Measurements from ENCODE around the gene UBXN7.
"Not testable (repeated sequence)": the region's sequence is repeated elsewhere in the genome, so short reads cannot be mapped to it uniquely, and the experiment has no call there.

Gene UBXN7

GRCh38 chr3:196360586-196360985, 71.6 kb downstream of the UBXN7 start:
- no peaks in the 10 kb centered on the region for H3K27me3 Mint-ChIP-seq
- H3K9me3 Mint-ChIP-seq, result no peaks in the 10 kb centered on the region
- peak overlapping the region in 1 of 2 donors; percentile 55 for H3K27ac Mint-ChIP-seq
- peaks cover 12 to 23% of the 10 kb centered on the region in 2 donors for H3K4me1 Mint-ChIP-seq (ENCODE audit: low read depth in 2 of 2)
- H3K4me3 Mint-ChIP-seq, result no peak overlapping the region
- no peak for ATAC-seq (replicated peaks)
- H3K36me3 Mint-ChIP-seq (ENCODE audit: insufficient read depth), result peaks cover 54% of the 10 kb centered on the region
- DNase-seq, result no peak

- not testable (repeated sequence) for H3K9me3 Mint-ChIP-seq, DNase-seq, H3K27me3 Mint-ChIP-seq
- peak overlapping the region in 1 of 2 donors; percentile 37 for H3K4me3 Mint-ChIP-seq
- H3K27ac Mint-ChIP-seq, result peak overlapping the region; percentile 74 to 79
- peak; percentile 57 for ATAC-seq (replicated peaks)
- peaks cover 12 to 23% of the 10 kb centered on the region in 2 donors for H3K4me1 Mint-ChIP-seq (ENCODE audit: low read depth in 2 of 2)
- H3K36me3 Mint-ChIP-seq (ENCODE audit: insufficient read depth), result peaks cover 55% of the 10 kb centered on the region
These were observed 73.7 kb downstream of the UBXN7 start for GRCh38 chr3:196358540-196358939.

DNA sequence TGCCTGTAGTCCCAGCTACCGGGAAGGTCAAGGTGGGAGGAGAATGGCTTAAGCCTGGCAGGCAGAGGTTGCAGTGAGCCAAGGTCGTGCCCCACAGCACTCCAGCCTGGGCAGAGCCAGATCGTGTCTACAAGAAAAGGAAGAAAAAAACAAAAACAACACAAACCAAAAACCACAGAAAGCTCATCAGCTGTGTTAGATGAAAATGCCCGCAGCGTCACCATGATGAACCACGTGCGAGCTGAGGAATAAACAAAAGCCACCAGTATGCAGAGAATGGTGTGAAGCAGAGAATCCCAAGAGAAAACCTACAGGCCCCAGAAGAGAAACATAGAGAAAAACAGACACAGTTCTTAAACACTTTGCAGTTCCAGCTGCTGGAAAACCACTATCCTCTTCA, 74.3 kb downstream of the UBXN7 start:
- ATAC-seq (replicated peaks) (peak; percentile 92), DNase-seq (peak; percentile 15 to 25 (median 23))
- peak overlapping the region; percentile 74 to 79 for H3K27ac Mint-ChIP-seq
- H3K27me3 Mint-ChIP-seq, result no peaks in the 10 kb centered on the region
- H3K9me3 Mint-ChIP-seq, result no peaks in the 10 kb centered on the region
- peaks cover 56% of the 10 kb centered on the region for H3K36me3 Mint-ChIP-seq (ENCODE audit: insufficient read depth)
- peak overlapping the region; percentile 37 to 50 for H3K4me3 Mint-ChIP-seq
- peaks cover 12 to 23% of the 10 kb centered on the region in 2 donors for H3K4me1 Mint-ChIP-seq (ENCODE audit: low read depth in 2 of 2)

DNA sequence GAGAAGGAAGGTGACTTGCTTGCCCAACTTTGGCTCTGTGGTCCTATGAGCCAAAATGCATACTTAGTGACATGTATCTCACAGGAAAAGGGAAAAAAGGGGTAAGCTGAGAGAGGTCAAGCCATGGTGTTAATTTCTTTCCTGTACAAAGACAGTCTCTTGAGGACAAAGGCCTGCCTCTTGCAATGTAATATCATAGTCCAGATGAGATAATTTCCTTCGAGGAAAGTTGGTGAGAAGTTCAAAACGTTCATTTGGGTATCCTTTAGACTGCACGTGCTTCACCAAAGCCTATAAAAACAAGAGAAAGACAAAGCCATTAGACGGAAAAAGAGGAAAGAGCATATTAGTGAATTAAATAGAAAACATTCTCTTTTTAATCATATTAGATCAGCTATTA, 75.7 kb downstream of the UBXN7 start:
- peaks cover 49% of the 10 kb centered on the region for H3K36me3 Mint-ChIP-seq (ENCODE audit: insufficient read depth)
- H3K4me3 Mint-ChIP-seq, result no peak overlapping the region
- H3K27me3 Mint-ChIP-seq, result no peaks in the 10 kb centered on the region
- peaks cover 12 to 23% of the 10 kb centered on the region in 2 donors for H3K4me1 Mint-ChIP-seq (ENCODE audit: low read depth in 2 of 2)
- no peak for DNase-seq
- H3K9me3 Mint-ChIP-seq, result no peaks in the 10 kb centered on the region
- ATAC-seq (replicated peaks), result no peak
- peak overlapping the region; percentile 16 to 21 for H3K27ac Mint-ChIP-seq

- H3K4me3 Mint-ChIP-seq, result no peak overlapping the region
- H3K9me3 Mint-ChIP-seq, result no peaks in the 10 kb centered on the region
- H3K4me1 Mint-ChIP-seq (ENCODE audit: low read depth in 2 of 2), result peaks cover 12 to 27% of the 10 kb centered on the region in 2 donors
- peak overlapping the region in 1 of 2 donors; percentile 16 for H3K27ac Mint-ChIP-seq
- H3K27me3 Mint-ChIP-seq, result no peaks in the 10 kb centered on the region
- DNase-seq (no peak), ATAC-seq (replicated peaks) (no peak)
- peaks cover 40% of the 10 kb centered on the region for H3K36me3 Mint-ChIP-seq (ENCODE audit: insufficient read depth)
These were observed 76.6 kb downstream of the UBXN7 start for GRCh38 chr3:196355668-196356067.

GRCh38 chr3:196354132-196354531, 78.1 kb downstream of the UBXN7 start:
- no peak for DNase-seq
- ATAC-seq (replicated peaks), result no peak
- H3K4me1 Mint-ChIP-seq (ENCODE audit: low read depth in 2 of 2), result peaks cover 9 to 23% of the 10 kb centered on the region in 2 donors
- H3K36me3 Mint-ChIP-seq (ENCODE audit: insufficient read depth), result peaks cover 34% of the 10 kb centered on the region
- no peaks in the 10 kb centered on the region for H3K9me3 Mint-ChIP-seq
- H3K27ac Mint-ChIP-seq, result no peak overlapping the region
- no peaks in the 10 kb centered on the region for H3K27me3 Mint-ChIP-seq
- no peak overlapping the region for H3K4me3 Mint-ChIP-seq

DNA sequence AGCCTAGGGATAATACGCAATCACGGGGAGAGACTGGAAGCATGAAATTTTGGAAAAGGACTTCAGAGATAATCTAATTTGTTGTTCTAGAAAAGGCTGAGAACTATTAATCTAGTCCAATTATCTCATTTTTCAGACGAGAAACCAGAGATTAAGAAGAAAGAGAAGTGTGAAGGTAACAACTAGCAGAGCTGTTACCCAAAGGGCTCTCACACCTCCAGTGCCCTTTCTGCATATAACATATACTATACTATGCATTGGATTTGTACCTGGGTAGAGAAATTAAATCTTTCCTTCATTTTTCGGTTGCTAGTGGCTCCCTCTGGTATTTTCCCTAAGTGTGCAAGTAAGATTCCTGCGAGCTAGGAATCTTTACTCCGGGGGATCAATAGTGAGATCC, 80.7 kb downstream of the UBXN7 start:
- H3K27ac Mint-ChIP-seq, result peak overlapping the region in 1 of 2 donors; percentile 11
- peak; percentile 51 for ATAC-seq (replicated peaks)
- H3K36me3 Mint-ChIP-seq (ENCODE audit: insufficient read depth), result peaks cover 26% of the 10 kb centered on the region
- no peak for DNase-seq
- H3K4me1 Mint-ChIP-seq (ENCODE audit: low read depth in 2 of 2), result peaks cover 0 to 4% of the 10 kb centered on the region in 2 donors
- no peaks in the 10 kb centered on the region for H3K27me3 Mint-ChIP-seq
- no peaks in the 10 kb centered on the region for H3K9me3 Mint-ChIP-seq
- H3K4me3 Mint-ChIP-seq, result no peak overlapping the region

DNA sequence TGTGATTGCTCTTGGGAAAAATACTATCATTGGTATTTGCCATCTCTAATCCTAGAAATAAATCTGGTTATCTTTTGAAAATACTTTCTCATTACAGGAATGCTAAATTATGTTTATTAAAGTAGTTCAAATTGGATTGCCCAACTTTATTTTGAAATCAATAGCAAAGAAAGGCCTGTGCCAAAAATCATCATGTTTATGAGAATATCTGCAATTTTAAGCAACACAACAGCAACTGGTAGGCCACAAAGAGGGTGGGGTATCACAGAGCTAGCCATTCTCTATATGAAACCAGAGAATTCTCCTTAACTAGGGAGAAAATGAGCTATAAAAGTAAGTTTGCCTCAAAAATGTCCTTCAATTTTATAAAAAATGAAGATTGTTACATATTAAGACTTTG, 82.2 kb downstream of the UBXN7 start:
- DNase-seq, result no peak
- Mint-ChIP-seq H3K36me3 (ENCODE audit: insufficient read depth) (peaks cover 13% of the 10 kb centered on the region), H3K9me3 (no peaks in the 10 kb centered on the region), H3K27ac (peak overlapping the region in 1 of 2 donors; percentile 35), H3K27me3 (no peaks in the 10 kb centered on the region), H3K4me3 (no peak overlapping the region), H3K4me1 (ENCODE audit: low read depth in 2 of 2) (peaks cover 0 to 4% of the 10 kb centered on the region in 2 donors)
- no peak for ATAC-seq (replicated peaks)

- Mint-ChIP-seq H3K4me3 (no peak overlapping the region), H3K27ac (peak overlapping the region in 1 of 2 donors; percentile 73), H3K36me3 (ENCODE audit: insufficient read depth) (peaks cover 11% of the 10 kb centered on the region), H3K4me1 (ENCODE audit: low read depth in 2 of 2) (peaks cover 0 to 4% of the 10 kb centered on the region in 2 donors), H3K9me3 (no peaks in the 10 kb centered on the region), H3K27me3 (no peaks in the 10 kb centered on the region)
- no peak for ATAC-seq (replicated peaks)
- no peak for DNase-seq
These were observed 83.5 kb downstream of the UBXN7 start for GRCh38 chr3:196348698-196349097.

GRCh38 chr3:196344663-196345062, 87.6 kb downstream of the UBXN7 start:
- no peaks in the 10 kb centered on the region for H3K9me3 Mint-ChIP-seq
- H3K36me3 Mint-ChIP-seq (ENCODE audit: insufficient read depth), result no peaks in the 10 kb centered on the region
- H3K4me3 Mint-ChIP-seq, result no peak overlapping the region
- no peaks in the 10 kb centered on the region for H3K4me1 Mint-ChIP-seq (ENCODE audit: low read depth in 2 of 2)
- no peaks in the 10 kb centered on the region for H3K27me3 Mint-ChIP-seq
- H3K27ac Mint-ChIP-seq, result no peak overlapping the region
- no peak for ATAC-seq (replicated peaks)
- no peak for DNase-seq

DNA sequence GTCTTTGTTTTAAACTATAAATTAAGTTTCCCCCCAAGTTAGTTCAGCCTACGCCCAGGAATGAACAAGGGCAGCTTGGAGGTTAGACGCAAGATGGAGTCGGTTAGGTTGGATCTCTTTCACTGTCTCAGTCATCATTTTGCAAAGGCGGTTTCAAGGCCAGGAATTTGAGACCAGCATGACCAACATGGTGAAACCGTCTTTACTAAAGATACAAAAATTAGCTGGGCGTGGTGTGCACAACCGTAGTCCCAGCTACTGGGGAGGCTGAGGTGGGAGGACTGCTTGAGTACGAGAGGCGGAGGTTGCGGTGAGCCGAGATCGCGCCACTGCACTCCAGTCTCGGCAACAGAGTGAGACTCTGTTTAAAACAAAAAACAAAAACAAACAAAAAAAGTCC, 88.3 kb downstream of the UBXN7 start:
- H3K9me3 Mint-ChIP-seq; H3K27ac Mint-ChIP-seq; H3K4me3 Mint-ChIP-seq; H3K36me3 Mint-ChIP-seq (ENCODE audit: insufficient read depth); DNase-seq; ATAC-seq (replicated peaks); H3K27me3 Mint-ChIP-seq; H3K4me1 Mint-ChIP-seq (ENCODE audit: low read depth in 2 of 2): not testable (repeated sequence)

DNA sequence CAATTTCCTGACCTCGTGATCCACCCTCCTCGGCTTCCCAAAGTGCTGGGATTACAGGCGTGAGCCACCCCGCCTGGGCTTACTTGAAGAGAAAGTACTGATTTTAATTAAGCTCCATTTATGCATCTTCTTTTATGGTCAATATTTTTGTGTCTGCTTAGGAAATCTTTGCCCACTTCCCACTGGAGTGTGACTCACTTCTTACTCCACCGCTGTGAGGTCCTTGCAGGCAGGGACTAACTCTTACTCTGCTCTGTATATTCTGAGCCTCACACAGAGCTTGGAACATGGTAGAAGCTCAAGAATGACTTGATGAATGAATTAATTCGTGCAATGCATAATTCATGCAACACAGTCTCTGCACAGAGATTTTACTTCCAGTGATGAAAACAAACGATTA, 91.1 kb downstream of the UBXN7 start:
- DNase-seq, result no peak
- H3K4me1 Mint-ChIP-seq (ENCODE audit: low read depth in 2 of 2), result peaks cover 0 to 2% of the 10 kb centered on the region in 2 donors
- ATAC-seq (replicated peaks), result no peak
- H3K4me3 Mint-ChIP-seq, result no peak overlapping the region
- no peaks in the 10 kb centered on the region for H3K9me3 Mint-ChIP-seq
- H3K36me3 Mint-ChIP-seq (ENCODE audit: insufficient read depth), result no peaks in the 10 kb centered on the region
- no peaks in the 10 kb centered on the region for H3K27me3 Mint-ChIP-seq
- H3K27ac Mint-ChIP-seq, result no peak overlapping the region

- DNase-seq (no peak), ATAC-seq (replicated peaks) (no peak)
These were observed 91.8 kb downstream of the UBXN7 start for GRCh38 chr3:196340466-196340865.

GRCh38 chr3:196339493-196340254, 92.6 kb downstream of the UBXN7 start:
- no peak for DNase-seq
- no peak for ATAC-seq (replicated peaks)
- no peaks in the 10 kb centered on the region for H3K27me3 Mint-ChIP-seq
- no peaks in the 10 kb centered on the region for H3K36me3 Mint-ChIP-seq (ENCODE audit: insufficient read depth)
- peak overlapping the region in 1 of 2 donors; percentile 18 for H3K4me3 Mint-ChIP-seq
- H3K27ac Mint-ChIP-seq, result peak overlapping the region in 1 of 2 donors; percentile 44
- H3K4me1 Mint-ChIP-seq (ENCODE audit: low read depth in 2 of 2), result peaks cover 0 to 2% of the 10 kb centered on the region in 2 donors
- H3K9me3 Mint-ChIP-seq, result no peaks in the 10 kb centered on the region

More at GRCh38 chr3:196340466-196340865, 91.8 kb downstream of the UBXN7 start:
- no peaks in the 10 kb centered on the region for H3K9me3 Mint-ChIP-seq
- H3K36me3 Mint-ChIP-seq (ENCODE audit: insufficient read depth), result no peaks in the 10 kb centered on the region
- peaks cover 0 to 2% of the 10 kb centered on the region in 2 donors for H3K4me1 Mint-ChIP-seq (ENCODE audit: low read depth in 2 of 2)
- no peak overlapping the region for H3K4me3 Mint-ChIP-seq
- H3K27ac Mint-ChIP-seq, result no peak overlapping the region
- H3K27me3 Mint-ChIP-seq, result no peaks in the 10 kb centered on the region

Data from effector memory CD8-positive, alpha-beta T cell (primary cell).